ENCODE measurements around the gene DIAPH1. TPM values are rescaled to one million over a fixed set of nuclear protein-coding genes. Genes with fewer than 3 reads are reported as not detected.
A peak's percentile ranks its signal among the peaks of the same experiment; 100 is the strongest.

DIAPH1 gene
- total and polyA plus RNA-seq, 8 donors, result 18.0 to 181 (median 76.6) TPM

GRCh38 chr5:141512390-141512910, 106.3 kb downstream of the DIAPH1 start:
- WGBS, 5 donors, result 9 to 20% (median 17%) methylated on average over 21 to 28 of the region's 28 CpGs
- Histone ChIP-seq H3K36me3 (peaks cover 27 to 58% (median 44%) of the 10 kb centered on the region in 4 donors), H3K27me3 (no peaks in the 10 kb centered on the region), H3K4me3 (peak overlapping the region; percentile 53 to 57 (median 54)), H3K4me1 (peaks cover 45 to 78% (median 64%) of the 10 kb centered on the region in 4 donors), H3K27ac (peak overlapping the region; percentile 11 to 92 (median 86)), H3K9me3 (no peaks in the 10 kb centered on the region)
- TF ChIP-seq POLR2A (IDR thresholded peaks at IDR 0.05) (no peak), EP300 (IDR thresholded peaks at IDR 0.05) (no peak), POLR2AphosphoS5 (IDR thresholded peaks at IDR 0.05) (peak in 1 of 3 donors; percentile 2), CTCF (IDR thresholded peaks at IDR 0.05) (peak in 5 of 7 experiments; percentile 73 to 92 (median 76))
- intact Hi-C loops (cut with DNase I; ENCODE audit: low total_unique reads), result no loop called here
- DNase-seq, result peak; percentile 88 to 94

GRCh38 chr5:141511771-141512325, 107.0 kb downstream of the DIAPH1 start:
- intact Hi-C loops (cut with DNase I; ENCODE audit: low total_unique reads), result no loop called here
- Histone ChIP-seq H3K27ac (peak overlapping the region; percentile 11 to 92 (median 86)), H3K4me1 (peaks cover 49 to 82% (median 67%) of the 10 kb centered on the region in 4 donors)

GRCh38 chr5:141510850-141511601, 107.8 kb downstream of the DIAPH1 start:
- TF ChIP-seq POLR2A (IDR thresholded peaks at IDR 0.05), result no peak
- TF ChIP-seq EP300 (IDR thresholded peaks at IDR 0.05), result no peak
- no peak for TF ChIP-seq CTCF (IDR thresholded peaks at IDR 0.05)
- no peak for TF ChIP-seq POLR2AphosphoS5 (IDR thresholded peaks at IDR 0.05)
- no peaks in the 10 kb centered on the region for H3K27me3 ChIP-seq
- peak overlapping the region in 3 of 5 donors; percentile 89 to 92 (median 90) for H3K27ac ChIP-seq
- no peaks in the 10 kb centered on the region for H3K9me3 ChIP-seq
- H3K4me1 ChIP-seq, result peaks cover 48 to 77% (median 63%) of the 10 kb centered on the region in 4 donors
- no peak for DNase-seq
- H3K36me3 ChIP-seq, result peaks cover 16 to 43% (median 31%) of the 10 kb centered on the region in 4 donors
- H3K4me3 ChIP-seq, result no peak overlapping the region
- WGBS, 5 donors, result 90 to 94% (median 93%) methylated on average over 12 to 14 of the region's 14 CpGs
- intact Hi-C loops (cut with DNase I; ENCODE audit: low total_unique reads), result no loop called here

More at GRCh38 chr5:141511771-141512325, 107.0 kb downstream of the DIAPH1 start:
- Histone ChIP-seq H3K4me3 (peak overlapping the region in 2 of 4 donors; percentile 53 to 57), H3K9me3 (no peaks in the 10 kb centered on the region), H3K27me3 (no peaks in the 10 kb centered on the region), H3K36me3 (peaks cover 25 to 52% (median 39%) of the 10 kb centered on the region in 4 donors)
- DNase-seq, result no peak
- WGBS, 5 donors, result 54 to 63% (median 56%) methylated on average over 4 of the region's 4 CpGs
- no peak for TF ChIP-seq EP300 (IDR thresholded peaks at IDR 0.05)

- intact Hi-C loops (cut with DNase I; ENCODE audit: low total_unique reads), result no loop called here
- no peaks in the 10 kb centered on the region for H3K9me3 ChIP-seq
- H3K27ac ChIP-seq, result peak overlapping the region in 3 of 5 donors; percentile 89 to 92 (median 90)
- no peak overlapping the region for H3K4me3 ChIP-seq
- WGBS, 5 donors, result 92 to 94% (median 93%) methylated on average over 9 of the region's 9 CpGs
- H3K4me1 ChIP-seq, result peaks cover 42 to 69% (median 56%) of the 10 kb centered on the region in 4 donors
- no peak for DNase-seq
- H3K27me3 ChIP-seq, result no peaks in the 10 kb centered on the region
- TF ChIP-seq EP300 (IDR thresholded peaks at IDR 0.05), result no peak
- peaks cover 9 to 39% (median 29%) of the 10 kb centered on the region in 4 donors for H3K36me3 ChIP-seq
Observed at GRCh38 chr5:141510160-141510559, 108.6 kb downstream of the DIAPH1 start.

- H3K36me3 ChIP-seq, result peaks cover 9 to 28% (median 27%) of the 10 kb centered on the region in 4 donors
- 33 to 41% (median 40%) methylated on average over 23 of the region's 23 CpGs for WGBS, 5 donors
- H3K4me3 ChIP-seq, result peak overlapping the region; percentile 21 to 34 (median 27)
- DNase-seq, result peak in 1 of 2 donors; percentile 86
- H3K27me3 ChIP-seq, result no peaks in the 10 kb centered on the region
- TF ChIP-seq POLR2A (IDR thresholded peaks at IDR 0.05) (no peak), POLR2AphosphoS5 (IDR thresholded peaks at IDR 0.05) (peak; percentile 37 to 65 (median 62))
- H3K9me3 ChIP-seq, result no peaks in the 10 kb centered on the region
- H3K4me1 ChIP-seq, result peaks cover 33 to 57% (median 46%) of the 10 kb centered on the region in 4 donors
- H3K27ac ChIP-seq, result peak overlapping the region; percentile 66 to 92 (median 89)
- intact Hi-C loops (cut with DNase I; ENCODE audit: low total_unique reads), result no loop called here
Observed at GRCh38 chr5:141508798-141509611, 109.8 kb downstream of the DIAPH1 start.
